Mucosa of gallbladder (tissue), 1 donor: ENCODE data around the gene SLC27A6. TPM values are rescaled to one million over a fixed set of nuclear protein-coding genes. Genes with fewer than 3 reads are reported as not detected.

Source experiments
- DNase-seq: peaks from one replicate; pipeline ENCODE4 v3.0.0-alpha.2; 2020; ENCODE audit warnings: low spot score
- total RNA-seq: library from RNA; stranded (reverse); gene quantifications from one replicate; pipeline ENCODE4 v1.2.1, GENCODE V29; 2021
- donor health status: DM: no; HTN: no; CAD: no.

SLC27A6 gene
- total RNA-seq, 1 donor from 2014 or later = 0.60 TPM

- DNase-seq = no peak
These were observed 98.3 kb downstream of the SLC27A6 start for GRCh38 chr5:129063483-129064113.

- no peak for DNase-seq
These were observed 100.4 kb downstream of the SLC27A6 start for GRCh38 chr5:129065721-129066120.

- DNase-seq = no peak
These were observed 102.5 kb downstream of the SLC27A6 start for GRCh38 chr5:129067745-129068144.

GRCh38 chr5:129069292-129069691, 104.0 kb downstream of the SLC27A6 start:
- DNase-seq = no peak

GRCh38 chr5:129073111-129073510, 107.8 kb downstream of the SLC27A6 start:
- no peak for DNase-seq

- no peak for DNase-seq
These were observed 109.6 kb downstream of the SLC27A6 start for GRCh38 chr5:129074903-129075302.

- DNase-seq = no peak
These were observed 112.3 kb downstream of the SLC27A6 start for GRCh38 chr5:129077433-129078075.

- DNase-seq = no peak
These were observed 113.0 kb downstream of the SLC27A6 start for GRCh38 chr5:129078247-129078646.

- no peak for DNase-seq
These were observed 113.4 kb downstream of the SLC27A6 start for GRCh38 chr5:129078660-129079059.

- DNase-seq = no peak
These were observed 114.2 kb downstream of the SLC27A6 start for GRCh38 chr5:129079496-129079895.

GRCh38 chr5:129080766-129081165, 115.5 kb downstream of the SLC27A6 start:
- no peak for DNase-seq

- DNase-seq = no peak
These were observed 117.2 kb downstream of the SLC27A6 start for GRCh38 chr5:129082225-129083136.

Other genes with a start within 250 kb of the SLC27A6 start
- 25.1 TPM for gene ISOC1, start 129.3 kb downstream of the SLC27A6 start, total RNA-seq